ENCODE results near the gene EVL. TPM values are rescaled to one million over a fixed set of nuclear protein-coding genes. Genes with fewer than 3 reads are reported as not detected.
"Not testable (repeated sequence)": the region's sequence is repeated elsewhere in the genome, so short reads cannot be mapped to it uniquely, and the experiment has no call there.

The EVL gene
- total RNA-seq, 1 donor from 2014 or later, result 20.4 TPM

DNA sequence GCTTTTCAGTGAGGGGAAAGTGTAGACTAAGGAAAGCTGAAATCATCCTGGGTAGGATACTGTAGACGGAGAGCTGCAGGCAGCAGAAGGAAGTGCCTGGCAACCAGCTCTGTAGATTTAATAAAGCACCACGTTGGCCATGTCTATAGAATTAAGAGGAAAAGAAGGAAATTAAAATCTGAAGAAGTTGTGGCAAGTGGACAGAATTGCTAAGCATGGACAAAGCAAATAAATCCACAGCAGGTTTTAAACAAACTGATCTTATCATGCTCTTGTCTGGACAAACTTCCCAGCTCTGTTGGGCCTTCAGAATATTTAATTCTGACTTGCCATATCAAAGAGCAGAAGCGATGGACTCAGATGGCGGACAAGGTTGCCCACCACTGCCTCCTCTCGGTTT lies 27.2 kb upstream of the EVL start:
- DNase-seq (ENCODE audit: low read depth), result no peak

DNA sequence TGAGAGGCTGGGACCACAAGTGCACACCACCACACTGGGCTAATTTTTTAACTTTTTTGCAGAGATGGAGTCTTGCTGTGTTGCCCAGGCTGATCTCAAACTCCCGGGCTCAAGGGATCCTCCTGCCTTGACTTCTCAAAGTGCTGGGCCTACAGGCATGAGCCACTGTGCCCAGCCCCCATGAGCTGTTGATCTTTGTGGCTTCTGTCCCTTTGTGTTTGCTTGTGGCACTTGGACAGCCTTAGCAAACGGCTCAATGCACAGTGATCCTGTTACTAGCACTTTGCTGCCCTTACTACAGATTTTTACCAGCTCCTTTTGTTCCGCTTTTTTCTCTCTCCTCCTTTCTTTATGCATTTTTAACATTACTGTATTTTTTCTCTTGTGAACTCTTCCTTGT lies 25.3 kb upstream of the EVL start:
- DNase-seq (ENCODE audit: low read depth), result no peak

DNA sequence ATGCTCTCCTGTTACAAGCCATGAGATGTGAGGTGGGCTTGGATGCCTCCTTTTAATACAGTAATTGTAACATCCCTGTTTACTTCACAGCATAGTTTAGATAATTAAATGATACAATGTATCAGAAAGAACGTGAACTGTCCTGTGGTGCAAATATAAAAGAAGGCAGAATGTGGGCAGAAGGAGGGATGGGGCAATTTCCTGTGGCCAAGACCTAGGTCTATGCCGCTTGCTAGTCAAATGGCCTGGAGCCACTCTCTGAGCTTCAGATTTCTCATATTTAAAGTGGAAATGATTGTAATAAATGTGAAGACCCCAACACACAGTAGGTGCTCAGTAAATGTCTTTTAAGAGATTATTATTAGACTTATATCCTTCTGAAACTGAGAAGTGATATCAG lies 24.0 kb upstream of the EVL start:
- DNase-seq (ENCODE audit: low read depth), result no peak

DNA sequence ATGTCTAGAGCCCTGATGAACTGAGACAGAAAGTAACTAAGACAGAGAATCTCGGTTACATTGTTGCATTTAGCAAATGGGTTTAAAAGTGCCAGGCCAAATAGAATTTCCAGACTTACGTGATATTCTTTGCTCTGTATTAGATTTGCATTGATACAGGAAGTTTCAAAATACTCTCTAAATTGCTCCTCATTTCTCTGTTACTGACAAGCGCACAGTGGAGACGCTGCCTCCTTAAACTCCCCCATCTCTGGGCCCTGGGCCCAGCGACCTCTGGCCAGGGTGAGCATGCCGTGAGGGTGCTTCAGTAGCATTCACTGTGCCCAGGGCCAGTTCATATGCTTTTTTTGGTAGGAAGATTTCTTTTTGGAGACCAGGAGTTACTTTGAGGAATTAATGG lies 22.9 kb upstream of the EVL start:
- no peak for DNase-seq (ENCODE audit: low read depth)

DNA sequence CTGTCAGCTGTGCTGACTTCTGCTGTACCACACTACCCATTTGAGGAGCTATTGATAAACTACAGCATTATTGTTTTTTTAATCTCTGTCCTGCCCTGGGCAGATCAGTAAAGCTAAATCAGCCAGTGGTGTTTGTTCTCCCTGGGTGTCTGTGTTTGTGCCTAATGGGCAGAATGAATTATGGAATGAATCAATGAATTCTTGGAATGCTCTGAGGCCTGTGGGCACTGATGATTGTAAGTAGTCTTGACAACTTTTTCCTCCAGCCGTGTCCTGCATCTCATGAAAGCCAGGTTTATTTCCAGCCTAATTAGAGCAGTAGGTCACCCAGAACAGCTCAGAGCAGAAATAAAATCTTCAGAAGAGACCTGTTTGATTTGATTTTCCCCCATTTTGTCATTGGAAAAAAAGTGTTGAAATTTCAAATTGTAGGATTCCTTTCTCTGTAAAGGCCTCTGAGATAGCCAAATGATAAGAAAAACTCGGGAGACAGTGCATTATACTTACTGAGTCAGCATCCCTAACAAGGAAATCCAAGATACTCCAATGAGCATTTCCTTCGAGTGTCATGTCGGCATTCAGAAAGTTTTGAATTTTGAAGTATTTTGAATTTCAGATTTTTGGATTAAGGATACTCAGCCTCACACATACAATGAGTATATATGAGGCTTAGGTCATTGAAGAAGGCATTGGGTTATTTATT lies 19.4 kb upstream of the EVL start:
- peak; percentile 67 for DNase-seq (ENCODE audit: low read depth)

DNA sequence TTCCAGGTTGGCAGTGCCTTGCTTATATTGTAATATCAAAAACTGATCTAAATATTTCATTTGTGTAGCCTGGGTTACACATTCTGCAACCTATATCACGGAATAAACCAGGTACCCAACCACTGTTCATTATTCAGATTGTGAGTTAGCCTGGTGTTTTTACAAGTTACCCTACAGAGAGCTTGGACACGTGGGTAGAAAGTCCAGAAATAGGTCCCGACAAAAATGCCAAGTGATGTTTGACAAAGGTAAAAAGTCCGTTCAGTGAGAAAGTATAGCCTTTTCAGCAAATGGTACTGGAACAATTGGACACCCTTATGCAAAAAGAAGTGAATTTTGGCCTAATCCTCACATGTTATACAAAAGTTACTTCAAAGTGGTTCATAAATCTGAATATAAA lies 17.6 kb upstream of the EVL start:
- DNase-seq (ENCODE audit: low read depth), result no peak

DNA sequence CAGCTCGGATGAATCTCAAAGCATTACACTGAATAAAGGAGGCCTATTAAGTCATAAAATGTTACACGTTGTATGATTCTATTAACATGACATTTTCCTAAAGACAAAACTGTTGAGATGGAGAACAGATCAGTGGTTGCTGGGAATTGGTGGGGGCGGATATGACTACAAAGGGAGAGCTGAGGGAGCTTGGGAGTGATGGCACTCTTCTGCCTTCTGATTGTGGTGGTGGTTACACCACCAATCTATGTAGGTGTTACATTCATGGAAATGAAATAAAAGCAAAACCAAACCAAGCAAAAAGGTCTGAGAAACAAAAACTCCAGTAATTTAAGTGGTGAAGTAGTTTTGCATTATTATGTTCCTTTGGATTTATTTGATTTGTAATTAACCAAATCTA lies 16.4 kb upstream of the EVL start:
- DNase-seq (ENCODE audit: low read depth), result peak; percentile 13

DNA sequence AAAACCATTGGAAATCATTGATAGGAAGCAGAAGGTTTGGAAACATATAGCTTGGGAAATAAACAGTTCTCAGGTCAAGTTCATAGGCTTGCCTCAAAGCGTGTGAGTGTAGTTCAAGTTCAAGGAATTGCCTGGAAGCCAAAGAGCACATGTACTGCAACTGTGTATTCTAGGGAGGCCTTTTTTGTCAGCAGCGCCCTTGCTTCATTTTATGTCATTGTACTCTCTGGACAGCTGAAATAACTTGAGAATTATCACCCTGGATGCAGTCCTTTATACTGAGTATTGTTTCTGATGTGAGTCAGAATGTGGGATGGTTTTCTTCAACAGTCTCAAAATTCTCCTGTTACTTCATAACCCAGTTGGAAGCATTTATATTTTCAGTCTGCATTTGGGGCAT lies 16.0 kb upstream of the EVL start:
- peak; percentile 38 for DNase-seq (ENCODE audit: low read depth)

DNA sequence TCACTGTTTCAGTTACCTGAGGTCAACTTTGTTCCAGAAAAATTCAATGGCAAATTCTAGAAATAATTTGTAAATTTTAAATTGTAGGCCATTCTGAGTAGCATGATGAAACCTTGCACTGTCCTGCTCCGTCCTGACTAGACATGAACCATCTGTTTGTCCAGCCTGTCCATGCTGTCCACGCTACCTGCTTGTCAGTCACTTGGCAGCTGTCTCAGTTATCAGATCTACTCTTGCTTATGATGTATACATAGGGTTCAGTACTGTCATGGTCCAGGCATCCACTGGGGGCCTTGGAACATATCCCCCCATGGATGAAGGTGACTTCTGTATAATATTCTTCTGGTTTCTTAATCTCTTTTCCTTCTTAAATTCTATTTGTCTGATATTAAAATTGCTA lies 14.1 kb upstream of the EVL start:
- DNase-seq (ENCODE audit: low read depth), result no peak

DNA sequence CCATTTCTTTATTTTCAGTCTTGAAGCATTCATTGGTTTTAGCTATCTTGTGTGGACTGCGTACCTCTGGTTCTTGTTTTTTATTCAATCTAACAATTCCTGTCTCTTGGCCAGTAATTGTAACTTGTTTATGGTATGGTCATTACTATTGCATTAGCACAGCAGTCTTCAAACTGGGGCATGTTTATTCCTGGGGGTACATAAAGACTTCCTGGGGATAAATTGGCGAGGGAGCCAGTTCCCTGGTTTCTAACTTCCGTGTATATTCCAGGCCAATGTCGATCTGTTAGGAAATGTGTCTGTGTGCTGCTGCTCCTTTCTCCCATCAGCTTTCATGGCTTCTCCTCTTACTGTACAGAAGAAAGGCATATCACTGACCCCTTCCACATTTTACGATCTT lies 13.7 kb upstream of the EVL start:
- no peak for DNase-seq (ENCODE audit: low read depth)

DNA sequence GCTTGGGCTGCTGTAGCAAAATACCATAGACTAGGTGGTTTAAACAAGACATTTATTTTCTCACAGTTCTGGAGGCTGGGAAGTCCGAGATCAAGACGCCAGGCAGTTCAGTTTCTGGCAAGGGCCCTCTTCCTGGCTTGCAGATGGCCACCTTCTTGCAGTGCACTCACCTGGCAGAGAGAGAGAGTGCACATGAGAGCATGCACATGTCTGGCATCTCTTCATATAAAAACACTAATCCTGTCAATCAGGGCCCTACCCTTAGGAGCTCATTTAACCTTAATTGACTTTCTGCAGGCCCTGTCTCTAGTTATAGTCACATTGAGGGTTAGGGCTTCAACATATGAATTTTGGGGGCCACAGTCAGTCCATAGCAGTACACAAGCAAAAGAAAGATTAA lies 12.4 kb upstream of the EVL start:
- no peak for DNase-seq (ENCODE audit: low read depth)

DNA sequence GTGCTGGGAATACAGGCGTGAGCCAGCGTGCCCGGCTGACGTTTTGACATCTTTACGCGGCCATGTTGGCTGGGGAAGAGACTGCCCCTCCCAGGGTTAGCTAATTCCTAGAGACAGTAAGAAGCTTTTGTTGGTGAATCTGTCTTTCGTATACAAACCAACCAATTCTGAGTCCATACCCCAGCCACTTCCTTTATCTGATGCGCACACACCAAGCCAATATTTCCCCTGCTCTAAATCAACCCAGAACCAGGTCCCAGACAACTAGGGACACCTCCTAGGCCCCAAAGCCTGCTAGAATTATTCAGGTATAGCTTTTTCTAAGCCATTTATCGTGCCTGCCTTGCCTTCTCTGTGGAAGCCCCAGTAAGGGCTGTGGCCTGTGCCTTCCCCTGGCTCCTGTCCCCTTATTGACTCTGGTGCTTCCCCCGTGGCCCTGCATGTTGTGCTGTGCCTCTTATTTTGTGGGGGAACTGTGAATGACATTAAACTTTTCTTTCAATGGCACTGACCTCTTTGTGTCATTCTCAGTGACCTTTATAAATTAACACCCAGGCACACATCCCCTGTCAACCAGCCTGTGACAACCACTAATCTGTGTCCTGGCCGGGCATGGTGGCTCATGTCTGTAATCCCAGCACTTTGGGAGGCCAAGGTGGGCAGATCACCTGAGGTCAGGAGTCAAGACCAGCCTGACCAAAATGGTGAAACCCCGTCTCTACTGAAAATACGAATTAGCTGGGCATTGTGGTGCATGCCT lies 10.7 kb upstream of the EVL start:
- DNase-seq (ENCODE audit: low read depth), result no peak

DNA sequence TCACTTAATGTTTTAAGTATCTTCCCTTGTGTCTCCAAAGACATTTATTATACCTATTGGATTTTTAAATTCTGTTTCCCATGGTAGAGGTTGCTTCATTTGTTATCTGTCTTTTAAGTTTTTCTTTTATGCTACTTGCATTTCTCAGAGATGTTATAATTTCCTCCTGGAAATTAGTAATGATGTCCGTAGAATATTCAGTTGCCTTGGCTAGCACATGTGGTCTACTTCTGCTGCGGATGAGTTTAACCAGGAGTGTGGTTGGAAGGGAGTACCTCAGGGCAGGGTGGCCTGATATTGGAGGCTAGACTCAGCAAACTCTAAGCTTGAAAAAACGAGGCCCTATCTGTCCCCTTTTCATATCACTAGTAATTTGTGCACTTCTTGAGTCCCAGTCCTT lies 8.8 kb upstream of the EVL start:
- no peak for DNase-seq (ENCODE audit: low read depth)

DNA sequence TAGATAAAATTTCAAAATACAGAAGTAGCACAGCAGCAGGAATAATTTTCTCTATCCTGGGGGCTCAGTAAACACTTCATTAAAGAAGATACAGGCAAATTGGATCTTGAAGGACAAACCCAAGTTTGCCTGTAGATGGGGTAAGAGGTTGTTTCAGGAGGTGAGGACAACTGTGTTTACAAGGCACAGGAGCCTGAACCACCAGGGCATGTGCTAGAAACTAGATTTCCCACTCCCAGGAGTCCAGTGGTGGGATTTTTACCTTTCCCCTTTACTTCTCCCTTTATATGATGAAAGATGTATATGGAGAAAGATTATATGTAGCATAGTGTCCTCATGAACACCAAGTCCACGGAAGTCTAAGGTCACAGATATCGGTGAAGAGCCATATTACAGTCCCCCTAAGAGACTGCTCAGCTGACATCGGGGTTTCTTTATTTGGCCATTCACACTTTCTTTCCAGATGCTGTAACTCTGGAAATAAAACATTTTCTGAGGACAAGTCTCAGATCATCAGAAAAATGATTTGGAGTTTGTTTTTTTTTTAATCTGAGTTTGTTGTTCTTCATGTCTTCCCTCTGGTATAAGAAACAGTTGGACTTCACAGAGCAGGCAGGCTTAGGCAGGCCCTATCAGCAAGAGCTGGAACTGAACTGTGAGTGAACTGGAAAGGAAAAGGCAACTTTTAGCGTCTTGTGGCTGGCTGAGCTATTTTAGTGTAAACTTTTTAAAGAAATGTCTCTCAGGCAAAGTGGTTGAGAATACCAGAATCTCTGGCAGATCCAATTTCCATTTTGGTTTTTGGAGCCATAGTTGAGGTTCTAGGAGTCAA lies 8.0 kb upstream of the EVL start:
- peak; percentile 18 for DNase-seq (ENCODE audit: low read depth)

DNA sequence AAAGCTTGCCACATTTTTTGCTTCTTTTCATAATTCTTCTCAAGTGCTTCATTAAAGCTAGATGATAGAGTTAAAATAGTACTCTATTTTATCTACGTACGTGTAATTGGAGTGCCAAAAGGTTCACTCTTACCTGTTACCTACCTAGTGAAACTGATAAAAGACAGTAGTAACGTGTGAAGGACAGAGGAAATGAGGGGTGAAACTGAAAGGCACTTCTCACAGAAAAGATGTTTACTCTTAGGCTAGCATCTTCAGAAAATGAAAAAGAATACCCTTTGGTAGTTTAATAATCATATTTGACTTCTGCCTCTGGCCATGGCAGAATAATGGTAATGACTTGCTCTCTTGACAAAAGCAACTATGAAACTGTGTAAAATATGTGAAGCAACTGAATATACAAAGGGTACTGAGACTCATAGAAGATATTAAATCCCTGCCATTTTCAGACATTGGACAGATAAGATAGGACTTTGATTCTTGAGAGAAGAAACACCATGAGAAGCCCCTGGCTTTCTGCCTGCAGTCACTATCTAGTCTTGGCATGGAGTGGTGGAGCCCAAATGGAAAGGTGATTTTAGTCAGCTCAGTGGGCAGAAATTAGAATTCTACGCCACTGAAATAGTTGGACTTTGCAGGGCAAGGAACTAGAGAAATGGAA lies 6.3 kb upstream of the EVL start:
- no peak for DNase-seq (ENCODE audit: low read depth)

DNA sequence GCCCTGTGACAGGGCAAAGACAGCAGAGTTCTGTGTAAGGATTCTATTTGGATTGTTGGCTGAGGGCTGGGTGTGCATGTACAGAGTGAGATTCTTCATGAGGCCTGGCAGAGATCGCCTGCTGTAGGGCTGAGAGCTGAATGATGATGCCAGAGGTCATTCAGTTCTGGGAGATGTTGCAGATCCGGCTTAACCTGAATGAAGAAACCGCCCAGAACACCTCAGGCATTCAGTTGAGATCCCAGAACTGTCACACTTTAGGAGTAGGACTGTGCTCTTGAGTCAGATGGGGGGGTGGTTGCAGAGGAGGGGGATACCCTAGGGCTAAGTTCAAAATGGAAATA lies 5.8 kb upstream of the EVL start:
- no peak for DNase-seq (ENCODE audit: low read depth)

DNA sequence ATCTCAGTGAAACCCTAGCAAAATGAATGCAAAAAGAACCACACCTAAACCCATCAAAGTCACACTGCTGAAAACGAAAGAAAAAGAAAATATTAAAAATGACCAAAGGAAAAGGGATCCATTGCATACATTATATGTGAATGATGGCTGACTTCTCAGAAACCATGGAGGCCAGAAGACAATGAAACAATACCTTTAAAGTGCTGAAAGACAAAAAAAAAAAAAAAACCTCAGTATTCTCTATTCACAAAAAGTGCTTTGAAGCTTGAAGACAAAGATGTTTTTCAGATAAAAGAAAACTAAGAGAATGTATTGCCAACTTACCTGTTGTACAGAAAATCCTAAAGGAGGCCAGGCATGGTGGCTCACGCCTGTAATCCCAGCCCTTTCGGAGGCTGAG lies 4.5 kb upstream of the EVL start:
- DNase-seq (ENCODE audit: low read depth), result no peak

DNA sequence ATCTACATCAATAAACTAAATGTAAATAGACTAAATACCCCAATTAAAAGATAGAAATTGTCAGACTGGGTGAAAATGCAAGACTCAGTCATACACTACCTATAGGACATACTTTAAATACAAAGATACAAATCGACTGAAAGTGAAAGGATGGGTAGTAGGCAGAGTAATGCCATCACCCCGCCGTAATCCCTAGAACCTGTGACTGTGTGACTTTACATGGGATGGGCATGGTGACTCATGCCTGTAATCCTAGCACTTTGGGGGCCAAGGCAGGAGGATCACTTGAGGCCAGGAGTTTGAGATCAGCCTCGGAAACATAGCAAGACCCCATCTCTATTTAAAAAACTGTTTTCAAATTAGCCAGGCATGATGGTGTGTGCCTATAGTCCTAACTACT lies 2.6 kb upstream of the EVL start:
- no peak for DNase-seq (ENCODE audit: low read depth)

DNA sequence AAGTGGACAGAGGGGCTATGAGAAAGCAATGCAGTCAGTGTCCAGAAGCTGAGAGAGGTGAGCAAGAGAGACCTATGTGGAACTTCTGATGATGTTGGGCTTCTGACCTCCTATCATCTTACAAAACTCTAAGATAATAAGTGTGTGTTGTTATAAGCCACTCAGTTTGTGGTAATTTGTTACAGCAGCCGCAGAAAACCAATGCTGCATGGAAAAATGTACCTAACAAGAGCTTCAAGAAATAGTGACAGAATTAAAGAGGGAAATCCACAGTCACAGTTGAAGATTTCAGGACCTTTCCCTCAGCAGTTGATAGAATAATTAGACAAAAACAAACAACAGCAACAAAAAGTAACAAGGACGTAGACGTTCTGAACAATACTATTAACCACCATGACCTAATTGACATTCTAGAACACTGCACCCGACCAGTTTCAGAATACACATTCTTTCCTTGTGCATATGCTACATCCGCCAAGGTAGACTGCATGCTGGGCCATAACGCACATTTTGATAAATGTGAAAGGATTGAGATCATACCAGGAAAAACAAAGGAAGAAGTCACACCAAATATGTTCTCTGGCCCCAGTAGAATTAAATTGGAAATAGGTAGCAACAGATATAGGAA lies 1.8 kb upstream of the EVL start:
- DNase-seq (ENCODE audit: low read depth), result no peak

DNA sequence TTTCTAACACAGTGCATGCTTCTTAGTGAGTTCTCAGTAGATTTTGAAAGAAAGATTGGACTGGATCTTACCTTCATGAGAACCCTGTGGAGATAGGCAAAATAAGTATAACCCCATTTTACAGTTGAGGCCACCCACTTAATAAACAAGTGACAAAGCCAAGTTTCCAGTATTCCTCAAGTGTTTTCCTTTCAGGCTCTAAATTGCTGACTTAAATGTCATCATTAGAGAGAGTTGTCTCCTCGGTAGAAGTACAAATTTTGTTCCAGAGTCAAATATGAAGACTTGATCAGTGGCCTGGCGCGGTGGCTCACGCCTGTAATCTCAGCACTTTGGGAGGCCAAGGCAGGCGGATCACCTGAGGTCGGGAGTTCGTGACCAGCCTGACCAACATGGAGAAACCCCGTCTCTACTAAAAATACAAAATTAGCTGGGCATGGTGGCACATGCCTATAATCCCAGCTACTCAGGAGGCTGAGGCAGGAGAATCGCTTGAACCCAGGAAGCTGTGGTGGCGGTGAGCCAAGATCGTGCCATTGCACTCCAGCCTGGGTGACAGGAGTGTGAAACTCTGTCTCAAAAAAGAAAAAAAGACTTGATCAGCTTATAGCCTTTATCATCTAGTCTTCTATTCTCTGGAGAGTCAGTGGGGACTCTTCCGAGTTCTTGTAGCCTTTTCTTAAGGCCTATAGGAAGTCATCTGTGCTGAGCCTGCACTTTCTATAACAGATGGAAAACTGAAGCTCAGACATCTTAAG lies 708 bp upstream of the EVL start:
- DNase-seq (ENCODE audit: low read depth), result not testable (repeated sequence)

DNA sequence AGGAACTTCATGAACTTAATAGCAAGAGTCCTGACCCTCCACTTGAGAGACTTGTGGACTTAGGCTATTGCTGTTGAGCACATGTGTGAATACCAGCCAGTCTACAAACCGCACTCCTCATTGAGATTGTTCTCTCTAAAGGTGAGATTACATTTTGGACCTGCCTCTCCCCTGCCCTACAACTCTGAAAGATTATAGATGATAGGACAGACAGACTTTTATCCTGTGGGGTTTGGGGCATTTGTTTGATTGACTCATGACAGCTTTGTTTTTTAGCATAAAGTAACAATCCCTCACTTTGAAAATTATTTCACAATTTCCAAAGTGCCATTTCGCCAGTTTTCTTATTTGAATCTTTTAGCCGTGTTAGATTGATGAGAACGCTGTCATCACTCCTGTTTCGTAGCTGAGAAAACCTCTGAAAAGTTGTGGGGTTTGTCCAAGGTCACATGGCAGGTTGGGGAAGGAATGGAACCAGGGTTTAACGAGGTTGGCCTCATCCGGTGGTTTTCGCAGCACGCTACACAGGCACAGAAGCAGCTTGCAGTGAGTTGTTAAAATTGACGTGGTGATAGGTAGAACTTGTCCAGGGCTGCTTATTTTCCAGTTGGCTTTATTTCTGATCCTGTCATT lies 836 bp downstream of the EVL start:
- DNase-seq (ENCODE audit: low read depth), result no peak
